Kidney (tissue), 14 donors: ENCODE results near the gene CHD2. TPM values are rescaled to one million over a fixed set of nuclear protein-coding genes. Genes with fewer than 3 reads are reported as not detected.

ENCODE experiments used
- DNase-seq, 5 donors: peaks; one replicate each; pipeline ENCODE4 v3.0.0-alpha.2; 2013 to 2020
- FAIRE-seq: peaks from 2 replicates; lab custom pipeline; 2012; peaks lifted over from hg19 to GRCh38; lab: Jason Lieb, UNC
- H3K27ac ChIP-seq, 2 donors: one replicate each; pipeline ENCODE4 v1.7.0; 2013; ENCODE audit warnings: low read depth in 2 of 2, low read length in 2 of 2, inconsistent platforms in 1 of 2
- H3K27me3 ChIP-seq: one replicate; pipeline ENCODE4 v1.7.1; 2013; ENCODE audit warnings: low read length, inconsistent platforms; ENCODE audit not compliant: control insufficient read depth, insufficient read depth
- H3K36me3 ChIP-seq, 3 donors: one replicate each; pipeline versions ENCODE4 v1.7.0 to v1.7.1; 2013; ENCODE audit warnings: low read length in 3 of 3, control low read depth in 1 of 3, inconsistent platforms in 1 of 3; ENCODE audit not compliant: insufficient read depth in 3 of 3, control insufficient read depth in 2 of 3
- H3K4me1 ChIP-seq, 3 donors: one replicate each; pipeline versions ENCODE4 v1.7.0 to v1.7.1; 2013; ENCODE audit warnings: low read length in 3 of 3, inconsistent platforms in 1 of 3, low read depth in 1 of 3; ENCODE audit not compliant: control insufficient read depth in 2 of 3, insufficient read depth in 2 of 3
- H3K4me3 ChIP-seq, 3 donors: one replicate each; pipeline versions ENCODE4 v1.7.0 to v1.8.1; 2013; ENCODE audit warnings: low read length in 3 of 3, control low read depth in 1 of 3, inconsistent platforms in 1 of 3
- H3K9ac ChIP-seq, 3 donors: one replicate each; pipeline versions ENCODE4 v1.7.0 to v1.7.1; 2013; ENCODE audit warnings: low read length in 3 of 3, control low read depth in 1 of 3, inconsistent platforms in 1 of 3
- H3K9me3 ChIP-seq, 3 donors: one replicate each; pipeline versions ENCODE4 v1.7.0 to v1.7.1; 2013; ENCODE audit warnings: low read length in 3 of 3, control low read depth in 1 of 3, inconsistent platforms in 1 of 3; ENCODE audit not compliant: control insufficient read depth in 2 of 3, insufficient read depth in 1 of 3
- CTCF ChIP-seq: IDR thresholded peaks from 3 replicates; pipeline ENCODE4 v1.5.1; 2012; ENCODE audit warnings: mild to moderate bottlenecking, moderate library complexity, borderline replicate concordance; ENCODE audit not compliant: insufficient read depth; ENCODE audit errors: extremely low read depth
- intact Hi-C: fragments of 100-400 bp; cut with DNase I; formaldehyde crosslinking; loops from one replicate; pipeline ENCODE4 v1.11.1; 2022
- polyA plus RNA-seq: library from polyadenylated mRNA; stranded (reverse); fragments of 350-450 nt; fragmentation: Illumina TruSeq; extraction: RNeasy Lipid Tissue Mini Kit (QIAGEN cat#74804); gene quantifications from one replicate; pipeline ENCODE4 v1.2.3, GENCODE V29; 2014; ENCODE audit warnings: low read depth, low replicate concordance; ENCODE audit not compliant: insufficient read depth
- total RNA-seq: library from RNA; stranded (reverse); fragmentation: NEBNext Ultra II Directional; extraction: Animal tissue kit (Norgen Biotek cat#: 25700); gene quantifications from one replicate; pipeline ENCODE4 v1.2.1, GENCODE V29; 2021
- donor health status: control.
- donor health status: control.
- donor health status: control.
- donor health status: control.
- donor health status: control.
- donor health status: DM: yes; HTN: yes; CAD: no.
- donor health status: Normal renal cell carcinoma (clear cell type).

CHD2 gene
- total and polyA plus RNA-seq, 2 donors from 2014 or later: 22.5 to 137 TPM

- H3K4me1 ChIP-seq: peaks cover 0 to 15% (median 0%) of the 10 kb centered on the region in 3 donors
- H3K36me3 ChIP-seq: peaks cover 12 to 24% (median 24%) of the 10 kb centered on the region in 3 donors
- no peak for TF ChIP-seq CTCF
- FAIRE-seq (no peak), DNase-seq (peak in 2 of 5 donors; percentile 62 to 77)
- H3K27me3 ChIP-seq: no peaks in the 10 kb centered on the region
- intact Hi-C loops: no loop called here
- peak overlapping the region; percentile 15 to 33 for H3K27ac ChIP-seq
- H3K9ac ChIP-seq: peak overlapping the region in 1 of 3 donors; percentile 5
- H3K4me3 ChIP-seq: no peak overlapping the region
- no peaks in the 10 kb centered on the region for H3K9me3 ChIP-seq
Measured at GRCh38 chr15:93029214-93029835, 129.2 kb downstream of the CHD2 start.

GRCh38 chr15:93029836-93030429 is 129.8 kb downstream of the CHD2 start:
- Histone ChIP-seq H3K4me1 (peaks cover 0 to 15% (median 0%) of the 10 kb centered on the region in 3 donors), H3K27ac (no peak overlapping the region), H3K4me3 (no peak overlapping the region), H3K27me3 (no peaks in the 10 kb centered on the region), H3K36me3 (peaks cover 7 to 18% (median 17%) of the 10 kb centered on the region in 3 donors), H3K9me3 (no peaks in the 10 kb centered on the region), H3K9ac (no peak overlapping the region)
- intact Hi-C loops: loop anchor here (5.0 kb wide), 1 partner anchor 1092 kb away; no protein-coding TSS in a partner anchor
- DNase-seq (peak in 2 of 5 donors; percentile 54 to 70), FAIRE-seq (no peak)
- TF ChIP-seq CTCF: no peak

GRCh38 chr15:93030430-93031102 is 130.4 kb downstream of the CHD2 start:
- DNase-seq (peak; percentile 76 to 81 (median 77)), FAIRE-seq (no peak)
- H3K4me3 ChIP-seq: no peak overlapping the region
- no peaks in the 10 kb centered on the region for H3K27me3 ChIP-seq
- intact Hi-C loops: loop anchor here (5.0 kb wide), 1 partner anchor 1092 kb away; no protein-coding TSS in a partner anchor
- H3K9me3 ChIP-seq: no peaks in the 10 kb centered on the region
- H3K9ac ChIP-seq: no peak overlapping the region
- peaks cover 5 to 16% (median 12%) of the 10 kb centered on the region in 3 donors for H3K36me3 ChIP-seq
- H3K4me1 ChIP-seq: peaks cover 0 to 15% (median 0%) of the 10 kb centered on the region in 3 donors
- TF ChIP-seq CTCF: peak; percentile 77
- H3K27ac ChIP-seq: no peak overlapping the region
